Measurements from ENCODE around the gene CYP27C1. TPM values are rescaled to one million over a fixed set of nuclear protein-coding genes. Genes with fewer than 3 reads are reported as not detected.
"Not testable (repeated sequence)": the region's sequence is repeated elsewhere in the genome, so short reads cannot be mapped to it uniquely, and the experiment has no call there.

Gene CYP27C1
- total RNA-seq, 1 donor from 2014 or later = 5.1 TPM

- peaks cover 8% of the 10 kb centered on the region for H3K9me3 Mint-ChIP-seq
- TF ChIP-seq, protein P1, sequence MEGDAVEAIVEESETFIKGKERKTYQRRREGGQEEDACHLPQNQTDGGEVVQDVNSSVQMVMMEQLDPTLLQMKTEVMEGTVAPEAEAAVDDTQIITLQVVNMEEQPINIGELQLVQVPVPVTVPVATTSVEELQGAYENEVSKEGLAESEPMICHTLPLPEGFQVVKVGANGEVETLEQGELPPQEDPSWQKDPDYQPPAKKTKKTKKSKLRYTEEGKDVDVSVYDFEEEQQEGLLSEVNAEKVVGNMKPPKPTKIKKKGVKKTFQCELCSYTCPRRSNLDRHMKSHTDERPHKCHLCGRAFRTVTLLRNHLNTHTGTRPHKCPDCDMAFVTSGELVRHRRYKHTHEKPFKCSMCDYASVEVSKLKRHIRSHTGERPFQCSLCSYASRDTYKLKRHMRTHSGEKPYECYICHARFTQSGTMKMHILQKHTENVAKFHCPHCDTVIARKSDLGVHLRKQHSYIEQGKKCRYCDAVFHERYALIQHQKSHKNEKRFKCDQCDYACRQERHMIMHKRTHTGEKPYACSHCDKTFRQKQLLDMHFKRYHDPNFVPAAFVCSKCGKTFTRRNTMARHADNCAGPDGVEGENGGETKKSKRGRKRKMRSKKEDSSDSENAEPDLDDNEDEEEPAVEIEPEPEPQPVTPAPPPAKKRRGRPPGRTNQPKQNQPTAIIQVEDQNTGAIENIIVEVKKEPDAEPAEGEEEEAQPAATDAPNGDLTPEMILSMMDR (conservative IDR thresholded peaks at IDR 0.05) = no peak
- no peak overlapping the region for H3K4me3 Mint-ChIP-seq
- peaks cover 16% of the 10 kb centered on the region for H3K4me1 Mint-ChIP-seq (ENCODE audit: unreplicated experiment)
- H3K36me3 Mint-ChIP-seq = peaks cover 7% of the 10 kb centered on the region
- H3K27me3 Mint-ChIP-seq = peaks cover 43% of the 10 kb centered on the region
- DNase-seq (ENCODE audit: extremely low spot score, unreplicated experiment) = no peak
- no peak overlapping the region for H3K27ac Mint-ChIP-seq
These were observed 4.0 kb downstream of the CYP27C1 start for GRCh38 chr2:127216095-127216494.

GRCh38 chr2:127214201-127214600, 5.9 kb downstream of the CYP27C1 start:
- not testable (repeated sequence) for DNase-seq (ENCODE audit: extremely low spot score, unreplicated experiment); H3K4me1 Mint-ChIP-seq (ENCODE audit: unreplicated experiment); H3K4me3 Mint-ChIP-seq; H3K36me3 Mint-ChIP-seq; H3K27ac Mint-ChIP-seq
- peaks cover 33% of the 10 kb centered on the region for H3K27me3 Mint-ChIP-seq
- peaks cover 14% of the 10 kb centered on the region for H3K9me3 Mint-ChIP-seq

DNA sequence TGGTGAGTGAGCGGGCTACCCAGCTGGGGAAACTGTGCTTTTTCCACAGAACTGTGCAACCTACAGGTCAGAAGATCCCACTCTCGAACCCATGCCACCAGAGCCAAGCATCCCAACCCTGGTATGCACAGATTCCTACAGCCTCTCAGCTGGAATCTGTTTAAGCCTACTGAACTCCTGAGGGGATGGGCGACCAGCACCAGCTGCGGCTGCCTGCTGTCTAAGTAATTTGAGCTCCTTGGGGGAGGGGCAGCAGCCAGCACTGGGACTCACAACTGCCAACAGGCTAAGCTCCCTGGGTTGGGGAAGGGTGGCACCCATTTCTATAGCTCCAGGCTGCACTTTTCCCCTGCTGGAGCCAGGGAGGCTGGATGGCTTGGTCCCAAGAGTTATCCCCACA, 11.8 kb downstream of the CYP27C1 start:
- no peak overlapping the region for H3K27ac Mint-ChIP-seq
- TF ChIP-seq, protein P1 (conservative IDR thresholded peaks at IDR 0.05) = no peak
- H3K36me3 Mint-ChIP-seq = peaks cover 4% of the 10 kb centered on the region
- H3K9me3 Mint-ChIP-seq = peaks cover 5% of the 10 kb centered on the region
- H3K4me3 Mint-ChIP-seq = no peak overlapping the region
- peaks cover 7% of the 10 kb centered on the region for H3K27me3 Mint-ChIP-seq
- peak; percentile 67 for DNase-seq (ENCODE audit: extremely low spot score, unreplicated experiment)
- H3K4me1 Mint-ChIP-seq (ENCODE audit: unreplicated experiment) = peaks cover 3% of the 10 kb centered on the region

GRCh38 chr2:127205218-127206125, 14.6 kb downstream of the CYP27C1 start:
- Mint-ChIP-seq H3K27ac (no peak overlapping the region), H3K4me3 (no peak overlapping the region), H3K27me3 (no peaks in the 10 kb centered on the region), H3K36me3 (no peaks in the 10 kb centered on the region), H3K4me1 (ENCODE audit: unreplicated experiment) (peaks cover 3% of the 10 kb centered on the region), H3K9me3 (peaks cover 5% of the 10 kb centered on the region)
- TF ChIP-seq, protein P1 (conservative IDR thresholded peaks at IDR 0.05) = no peak
- DNase-seq (ENCODE audit: extremely low spot score, unreplicated experiment) = peak; percentile 54

DNA sequence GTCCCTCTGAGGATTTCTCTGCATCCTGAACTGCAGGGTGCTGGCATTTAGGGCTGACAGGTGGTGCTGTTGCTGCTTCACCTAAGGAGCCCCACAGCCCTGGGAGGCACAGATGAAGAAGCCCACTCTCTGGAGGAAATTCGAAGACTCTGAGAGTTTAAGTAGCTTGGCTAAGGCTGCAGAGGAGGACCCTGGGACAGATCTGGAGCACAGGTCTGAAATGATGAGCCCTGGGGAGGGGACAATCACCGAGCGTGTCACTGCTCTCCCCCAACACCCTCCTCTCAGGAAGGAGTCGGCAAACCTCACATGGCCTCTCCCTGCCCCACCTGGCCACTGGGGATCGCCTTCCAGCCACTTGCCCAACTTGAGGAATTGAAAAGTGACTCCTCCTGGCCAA, 18.6 kb downstream of the CYP27C1 start:
- Mint-ChIP-seq H3K27ac (no peak overlapping the region), H3K4me1 (ENCODE audit: unreplicated experiment) (peaks cover 4% of the 10 kb centered on the region), H3K27me3 (no peaks in the 10 kb centered on the region), H3K36me3 (no peaks in the 10 kb centered on the region), H3K9me3 (no peaks in the 10 kb centered on the region), H3K4me3 (no peak overlapping the region)
- TF ChIP-seq, protein P1 (conservative IDR thresholded peaks at IDR 0.05) = no peak
- DNase-seq (ENCODE audit: extremely low spot score, unreplicated experiment) = peak; percentile 43

- H3K9me3 Mint-ChIP-seq = no peaks in the 10 kb centered on the region
These were observed 19.1 kb downstream of the CYP27C1 start for GRCh38 chr2:127200962-127201361.

More at GRCh38 chr2:127200962-127201361, 19.1 kb downstream of the CYP27C1 start:
- peak; percentile 40 for DNase-seq (ENCODE audit: extremely low spot score, unreplicated experiment)
- Mint-ChIP-seq H3K27me3 (no peaks in the 10 kb centered on the region), H3K27ac (no peak overlapping the region), H3K4me1 (ENCODE audit: unreplicated experiment) (peaks cover 4% of the 10 kb centered on the region), H3K36me3 (no peaks in the 10 kb centered on the region), H3K4me3 (no peak overlapping the region)
- TF ChIP-seq, protein P1 (conservative IDR thresholded peaks at IDR 0.05) = no peak
